ENCODE measurements around the gene SLC25A34.

The SLC25A34 gene

GRCh38 chr1:15777909-15778707, 42.0 kb downstream of the SLC25A34 start:
- no peak for DNase-seq

GRCh38 chr1:15785683-15786082, 49.6 kb downstream of the SLC25A34 start:
- no peak for DNase-seq

GRCh38 chr1:15786581-15786980, 50.5 kb downstream of the SLC25A34 start:
- no peak for DNase-seq

- no peak for DNase-seq
Measured at GRCh38 chr1:15788624-15789301, 52.7 kb downstream of the SLC25A34 start.

All from activated T-cell treated with anti-CD3 and anti-CD28 coated beads, Interleukin-2, amount 50 U/mL, for 48 hours (primary cell).